Stomach (tissue), 9 donors: Measurements from ENCODE around the gene NRG2. TPM values are rescaled to one million over a fixed set of nuclear protein-coding genes. Genes with fewer than 3 reads are reported as not detected.

ENCODE experiments used
- DNase-seq, 2 donors: peaks; one replicate each; pipeline versions ENCODE4 v3.0.0 to v3.0.0-alpha.2; 2013 to 2019
- H3K27ac ChIP-seq, 5 donors: fragments of 200-600 bp in 4 of 5; sonication (generic) in 4 of 5; one replicate each; pipeline ENCODE4 v1.5.1; 2013 to 2019; ENCODE audit warnings: mild to moderate bottlenecking in 1 of 5, moderate library complexity in 1 of 5
- H3K27me3 ChIP-seq, 3 donors: fragments of 200-600 bp; sonication (generic); one replicate each; pipeline ENCODE4 v1.5.1; 2017 to 2019; ENCODE audit warnings: mixed run types in 1 of 3
- H3K36me3 ChIP-seq, 4 donors: fragments of 200-600 bp; sonication (generic); 1 replicate in 3 of 4; 2 replicates in 1 of 4; pipeline ENCODE4 v1.5.1; 2016 to 2019
- H3K4me1 ChIP-seq, 4 donors: fragments of 200-600 bp; sonication (generic); one replicate each; pipeline ENCODE4 v1.5.1; 2016 to 2019
- H3K4me3 ChIP-seq, 4 donors: fragments of 200-600 bp; sonication (generic) in 3 of 4; one replicate each; pipeline ENCODE4 v1.5.1; 2016 to 2019; ENCODE audit warnings: mild to moderate bottlenecking in 1 of 4
- H3K9me3 ChIP-seq, 4 donors: fragments of 200-600 bp; sonication (generic); one replicate each; pipeline ENCODE4 v1.5.1; 2016 to 2019
- EP300 ChIP-seq: sonication (generic); formaldehyde crosslinking; IDR thresholded peaks from one replicate; pipeline ENCODE4 v1.6.1; 2017; ENCODE audit warnings: antibody characterized with exemption
- POLR2A ChIP-seq, 4 donors: fragments of 450-650 bp; IDR thresholded peaks; one replicate each; pipeline ENCODE4 v1.6.1; 2016; ENCODE audit warnings: antibody characterized with exemption in 4 of 4, control low read depth in 2 of 4, mild to moderate bottlenecking in 1 of 4, moderate library complexity in 1 of 4
- POLR2AphosphoS5 ChIP-seq, 3 donors: sonication (generic); formaldehyde crosslinking; IDR thresholded peaks; one replicate each; pipeline ENCODE4 v1.6.1; 2016; ENCODE audit warnings: antibody characterized with exemption in 3 of 3
- WGBS, 5 donors: extraction: QIAGEN DNeasy Blood & Tissue Kit in 3 of 5; methylation state at CpG; one replicate each; pipeline versions ENCODE4 v1.1.5 to v1.1.7; 2013 to 2018; 5-methylcytosine and 5-hydroxymethylcytosine counted together
- intact Hi-C: fragments of 100-400 bp; cut with DNase I; formaldehyde crosslinking; loops from one replicate; pipeline ENCODE4 v1.15.1; 2023; ENCODE audit warnings: low total_unique reads
- polyA plus RNA-seq, 3 donors: library from polyadenylated mRNA; stranded (reverse); fragments of 200-250 nt; gene quantifications; one replicate each; pipeline ENCODE4 v1.2.3, GENCODE V29; 2013
- total RNA-seq, 5 donors: library from RNA; depleted of rRNA; stranded (reverse); fragments of >200 nt; gene quantifications; one replicate each; pipeline versions ENCODE4 v1.1.0 to v1.2.3, GENCODE V29; 2014 to 2016
- TF ChIP-seq, protein P1 (sequence below), 7 experiments: fragments of 450-650 bp in 4 of 7; fragments of 200-600 bp in 3 of 7; sonication (generic) in 3 of 7; IDR thresholded peaks; one replicate each; pipeline ENCODE4 v1.5.1; 2016 to 2019; ENCODE audit warnings: antibody characterized with exemption in 7 of 7, control low read depth in 2 of 7, mild to moderate bottlenecking in 1 of 7
- donor health status: healthy with polysubstance abuse.
- donor health status: Bipolar disorder and iron deficiency.
- donor health status: healthy.

Gene NRG2
- total and polyA plus RNA-seq, 8 donors = 0.25 to 22.2 (median 1.2) TPM; not detected in 1

DNA sequence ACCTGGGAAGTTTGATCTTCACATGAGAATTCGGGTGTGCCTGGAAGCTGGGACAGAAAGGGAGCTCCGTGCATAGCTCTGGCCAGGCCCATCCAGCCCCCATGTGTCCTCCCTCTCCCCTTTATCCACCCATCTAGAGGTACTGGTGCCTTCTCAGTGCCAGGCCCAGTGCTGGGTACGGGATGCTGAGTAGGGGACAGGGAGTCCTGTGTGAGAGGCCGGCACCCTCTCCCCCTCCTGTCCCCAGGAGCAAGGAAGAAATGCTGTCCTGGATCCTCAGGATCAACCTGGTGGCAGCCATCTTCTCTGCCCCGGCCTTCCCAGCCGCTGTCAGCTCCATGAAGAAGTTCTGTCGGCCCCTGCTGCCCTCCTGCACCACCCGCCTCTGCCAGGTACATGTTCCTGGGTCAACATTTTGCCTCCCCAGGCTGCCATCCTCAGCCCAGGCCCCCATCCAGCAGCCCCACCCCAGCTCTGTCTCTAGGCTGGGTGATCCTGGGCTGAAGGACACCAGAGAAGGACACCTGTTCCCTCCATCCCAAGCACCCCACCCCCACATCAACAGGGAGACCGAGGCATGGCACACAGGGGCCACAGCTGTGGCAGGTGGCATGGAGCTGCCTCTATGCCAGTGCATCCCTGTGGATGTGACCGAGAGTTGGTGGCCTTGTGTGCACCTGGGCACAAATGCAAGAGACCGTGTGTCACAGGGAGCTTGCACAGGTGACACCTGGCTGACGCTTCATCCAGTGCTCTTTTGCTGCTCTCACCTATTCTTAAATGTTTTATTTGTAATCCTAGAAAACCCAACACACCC is 204.5 kb downstream of the NRG2 start:
- intact Hi-C loops = no loop called here
- TF ChIP-seq POLR2AphosphoS5 (IDR thresholded peaks at IDR 0.05) = no peak
- TF ChIP-seq, protein P1, sequence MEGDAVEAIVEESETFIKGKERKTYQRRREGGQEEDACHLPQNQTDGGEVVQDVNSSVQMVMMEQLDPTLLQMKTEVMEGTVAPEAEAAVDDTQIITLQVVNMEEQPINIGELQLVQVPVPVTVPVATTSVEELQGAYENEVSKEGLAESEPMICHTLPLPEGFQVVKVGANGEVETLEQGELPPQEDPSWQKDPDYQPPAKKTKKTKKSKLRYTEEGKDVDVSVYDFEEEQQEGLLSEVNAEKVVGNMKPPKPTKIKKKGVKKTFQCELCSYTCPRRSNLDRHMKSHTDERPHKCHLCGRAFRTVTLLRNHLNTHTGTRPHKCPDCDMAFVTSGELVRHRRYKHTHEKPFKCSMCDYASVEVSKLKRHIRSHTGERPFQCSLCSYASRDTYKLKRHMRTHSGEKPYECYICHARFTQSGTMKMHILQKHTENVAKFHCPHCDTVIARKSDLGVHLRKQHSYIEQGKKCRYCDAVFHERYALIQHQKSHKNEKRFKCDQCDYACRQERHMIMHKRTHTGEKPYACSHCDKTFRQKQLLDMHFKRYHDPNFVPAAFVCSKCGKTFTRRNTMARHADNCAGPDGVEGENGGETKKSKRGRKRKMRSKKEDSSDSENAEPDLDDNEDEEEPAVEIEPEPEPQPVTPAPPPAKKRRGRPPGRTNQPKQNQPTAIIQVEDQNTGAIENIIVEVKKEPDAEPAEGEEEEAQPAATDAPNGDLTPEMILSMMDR (IDR thresholded peaks at IDR 0.05) = no peak
- TF ChIP-seq EP300 = no peak
- TF ChIP-seq POLR2A (IDR thresholded peaks at IDR 0.05) = no peak
- peaks cover 0 to 46% (median 0%) of the 10 kb centered on the region in 3 donors for H3K27me3 ChIP-seq
- H3K9me3 ChIP-seq = no peaks in the 10 kb centered on the region
- no peak overlapping the region for H3K4me3 ChIP-seq
- H3K27ac ChIP-seq = no peak overlapping the region
- H3K36me3 ChIP-seq = no peaks in the 10 kb centered on the region
- H3K4me1 ChIP-seq = no peaks in the 10 kb centered on the region
- WGBS, 5 donors = 80 to 88% (median 82%) methylated on average over 10 to 12 of the region's 12 CpGs
- no peak for DNase-seq

DNA sequence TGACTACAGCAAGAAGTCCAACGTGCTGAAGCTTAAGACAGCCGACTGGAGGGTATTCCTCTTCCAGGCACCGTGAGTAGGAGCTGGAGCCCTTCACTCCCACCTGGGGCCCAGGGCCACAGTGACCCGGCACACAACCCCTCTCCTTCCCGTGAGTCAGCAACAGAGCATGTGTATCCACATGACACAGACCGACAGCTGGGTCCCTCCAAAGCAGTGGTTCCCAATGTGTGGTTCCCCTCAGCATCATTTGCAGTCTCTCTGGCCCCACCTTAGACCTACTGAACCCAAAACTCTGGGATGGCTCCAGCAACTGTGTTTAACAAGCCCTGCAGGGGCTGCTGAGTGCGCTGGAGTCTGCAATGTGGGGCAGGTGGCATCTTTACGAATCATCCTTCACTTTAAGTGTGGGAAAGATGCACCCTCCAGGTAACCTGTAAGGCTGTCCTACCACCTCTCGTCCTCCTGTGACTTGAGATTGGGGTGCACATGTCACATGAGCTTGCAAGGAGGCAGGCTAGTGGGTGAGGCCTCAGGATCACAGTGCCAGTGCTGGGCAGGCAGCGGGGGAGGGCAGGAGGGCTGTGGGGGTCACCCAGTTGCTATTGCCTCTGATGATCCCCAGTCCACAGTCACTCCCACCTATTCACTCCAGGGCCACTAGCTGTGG is 205.3 kb downstream of the NRG2 start:
- WGBS, 5 donors = 76 to 84% (median 81%) methylated on average over 10 of the region's 10 CpGs
- Histone ChIP-seq H3K27ac (no peak overlapping the region), H3K27me3 (peaks cover 0 to 48% (median 0%) of the 10 kb centered on the region in 3 donors), H3K36me3 (no peaks in the 10 kb centered on the region), H3K4me3 (no peak overlapping the region), H3K9me3 (no peaks in the 10 kb centered on the region), H3K4me1 (no peaks in the 10 kb centered on the region)
- TF ChIP-seq, protein P1 (IDR thresholded peaks at IDR 0.05) = no peak
- no peak for TF ChIP-seq POLR2AphosphoS5 (IDR thresholded peaks at IDR 0.05)
- TF ChIP-seq POLR2A (IDR thresholded peaks at IDR 0.05) = no peak
- TF ChIP-seq EP300 = no peak
- intact Hi-C loops = no loop called here
- DNase-seq = no peak

DNA sequence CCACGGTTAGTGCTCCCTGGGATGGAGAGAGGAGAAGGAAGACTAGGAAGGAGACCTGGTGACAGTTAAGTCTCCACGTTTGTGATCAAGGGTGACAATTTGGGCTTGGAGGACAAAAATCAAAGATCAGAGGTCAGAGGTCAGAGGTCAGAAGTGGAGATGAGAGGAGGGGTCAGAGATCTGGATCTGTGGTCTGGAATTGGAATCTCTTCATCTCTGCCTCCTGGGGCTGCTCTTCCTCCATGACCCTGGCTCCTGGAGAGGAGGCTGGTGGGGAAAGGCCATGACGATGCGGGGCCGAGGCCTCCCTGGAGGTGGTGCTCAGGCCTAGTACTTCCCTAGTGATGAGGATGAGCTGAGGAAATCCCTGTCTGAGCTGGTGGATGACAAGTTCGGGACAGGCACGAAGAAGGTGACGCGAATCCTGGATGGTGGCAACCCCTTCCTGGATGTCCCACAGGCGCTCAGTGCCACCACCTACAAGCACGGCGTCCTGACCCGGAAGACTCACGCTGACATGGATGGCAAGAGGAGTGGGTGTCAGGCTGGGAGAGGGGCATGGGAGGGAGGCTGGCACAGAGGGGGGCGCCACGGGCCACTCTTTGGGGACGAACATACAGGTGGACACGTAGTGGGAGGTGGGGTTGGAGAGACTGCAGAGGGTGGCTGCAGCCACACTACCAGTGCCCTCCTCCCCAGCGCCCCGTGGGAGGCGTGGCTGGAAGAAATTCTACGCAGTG is 206.5 kb downstream of the NRG2 start:
- no peak for DNase-seq
- WGBS, 5 donors = 90 to 94% (median 92%) methylated on average over 22 of the region's 22 CpGs

More for the DNA sequence above, 206.5 kb downstream of the NRG2 start:
- no peaks in the 10 kb centered on the region for H3K4me1 ChIP-seq
- no peak overlapping the region for H3K4me3 ChIP-seq
- peaks cover 0 to 41% (median 0%) of the 10 kb centered on the region in 3 donors for H3K27me3 ChIP-seq
- no peaks in the 10 kb centered on the region for H3K36me3 ChIP-seq
- no peak overlapping the region for H3K27ac ChIP-seq
- no peaks in the 10 kb centered on the region for H3K9me3 ChIP-seq
- TF ChIP-seq EP300 (no peak), POLR2AphosphoS5 (IDR thresholded peaks at IDR 0.05) (no peak), POLR2A (IDR thresholded peaks at IDR 0.05) (no peak)
- TF ChIP-seq, protein P1 (IDR thresholded peaks at IDR 0.05) = no peak
- intact Hi-C loops = no loop called here
